ENCODE measurements around the gene HPS1. TPM values are rescaled to one million over a fixed set of nuclear protein-coding genes. Genes with fewer than 3 reads are reported as not detected.

The HPS1 gene
- total and polyA plus RNA-seq, 2 of the 8 experiments (the other 6 are each of a cell fraction or from before 2014, with no cell fraction given) = 38.7 to 61.7 TPM

DNA sequence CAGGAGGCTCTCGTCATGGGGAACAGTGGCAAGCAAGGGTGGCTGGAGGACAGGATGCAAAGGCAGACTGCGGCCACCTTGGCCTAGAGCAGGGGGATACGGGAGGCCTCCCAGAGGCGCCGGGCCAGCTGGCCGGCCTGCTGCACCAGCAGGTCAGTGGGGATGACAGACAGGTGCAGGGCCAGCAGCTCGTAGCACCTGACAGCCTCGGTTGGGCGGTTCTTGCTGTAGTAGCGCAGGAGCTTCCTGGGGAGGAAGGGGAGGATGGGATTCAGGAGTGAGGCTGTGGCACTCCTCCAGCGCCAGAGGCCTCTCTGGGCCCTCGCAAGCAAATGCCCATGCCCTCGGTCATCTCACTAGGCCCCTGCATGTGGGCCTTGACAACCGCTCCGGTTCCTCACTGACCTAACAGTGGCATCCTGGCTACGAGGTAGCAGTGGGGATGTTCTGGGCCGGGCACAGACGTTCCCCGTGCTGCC lies 29.2 kb downstream of the HPS1 start:
- H3K79me1 ChIP-seq (ENCODE audit: low read depth, low read length) = no peaks in the 10 kb centered on the region
- CTCF ChIA-PET (ENCODE audit: partially characterized antibody) = interaction anchor here (1.4 to 6.9 kb wide), 2 partner anchors 8 to 16 kb away, joined by 4 to 69 read pairs; no protein-coding TSS in a partner anchor
- TF ChIP-seq MAFK (IDR thresholded peaks at IDR 0.05; ENCODE audit: low read depth, low read length) = no peak
- no peak for TF ChIP-seq CTBP2 (IDR thresholded peaks at IDR 0.05; ENCODE audit: borderline replicate concordance, insufficient read depth, insufficient read length, low read length)
- TF ChIP-seq RFX5 (IDR thresholded peaks at IDR 0.05; ENCODE audit: borderline replicate concordance, low read depth, low read length) = no peak
- no peak for TF ChIP-seq JUN (IDR thresholded peaks at IDR 0.05; ENCODE audit: low read depth, low read length)
- TF ChIP-seq HDAC2 (IDR thresholded peaks at IDR 0.05; ENCODE audit: borderline replicate concordance in 1 of 2, low read depth in 2 of 2, low read length in 2 of 2) = no peak
- TF ChIP-seq FOSL1 (IDR thresholded peaks at IDR 0.05; ENCODE audit: insufficient read depth, low read depth, low read length) = no peak
- no peak for TF ChIP-seq TEAD4 (IDR thresholded peaks at IDR 0.05; ENCODE audit: low read depth, low read length)
- TF ChIP-seq SAP30 (IDR thresholded peaks at IDR 0.05; ENCODE audit: insufficient read depth, insufficient replicate concordance, low read length) = no peak
- TF ChIP-seq GTF2F1 (IDR thresholded peaks at IDR 0.05; ENCODE audit: borderline replicate concordance, low read depth, low read length) = no peak
- TF ChIP-seq CBX8 (IDR thresholded peaks at IDR 0.05; ENCODE audit: borderline replicate concordance, low read depth, low read length) = no peak
- no peak for TF ChIP-seq EP300 (IDR thresholded peaks at IDR 0.05; ENCODE audit: borderline replicate concordance in 1 of 2, low read depth in 2 of 2, low read length in 2 of 2)
- no peak overlapping the region for H4K91ac ChIP-seq (replicated peaks; ENCODE audit: insufficient read length, low read length)
- H2BK120ac ChIP-seq (replicated peaks; ENCODE audit: low read depth, low read length) = no peak overlapping the region
- no peak overlapping the region for H3K4me2 ChIP-seq (ENCODE audit: insufficient read depth in 1 of 2, low read depth in 2 of 2, low read length in 2 of 2)
- H2BK12ac ChIP-seq (ENCODE audit: low read depth, low read length) = no peak overlapping the region
- H3K23me2 ChIP-seq (ENCODE audit: low read depth, low read length) = no peaks in the 10 kb centered on the region; the same call in 1 of the 2 replicates
- H4K5ac ChIP-seq (ENCODE audit: insufficient read length, low read depth, low read length) = no peak overlapping the region
- peaks cover 0 to 10% (median 3%) of the 10 kb centered on the region in 4 experiments; a peak in 6 of 7 replicates for H3K4me1 ChIP-seq (replicated peaks in 1 of 4; ENCODE audit: control insufficient read depth in 3 of 4, insufficient read depth in 4 of 4, low read length in 3 of 4)
- peaks cover 0 to under 1% of the 10 kb centered on the region in 2 experiments for H4K20me1 ChIP-seq (replicated peaks in 1 of 2; ENCODE audit: control insufficient read depth in 1 of 2, insufficient read depth in 2 of 2, low read length in 2 of 2)
- H3K9me3 ChIP-seq (ENCODE audit: insufficient read depth in 2 of 2, low read depth in 1 of 2, low read length in 1 of 2) = no peaks in the 10 kb centered on the region
- H2BK20ac ChIP-seq (ENCODE audit: low read length) = no peak overlapping the region
- FAIRE-seq (no peak), DNase-seq (ENCODE audit: low read depth in 1 of 2, low spot score in 2 of 2) (no peak)
- POLR2A ChIA-PET (ENCODE audit: partially characterized antibody) = no interaction called here
- H3K14ac ChIP-seq (ENCODE audit: insufficient read length) = no peak overlapping the region
- H3K18ac ChIP-seq (ENCODE audit: extremely low read depth, low read length) = no peak overlapping the region
- no peak overlapping the region for H3K9ac ChIP-seq (replicated peaks in 1 of 4; ENCODE audit: extremely low read depth in 1 of 4, low read depth in 3 of 4, low read length in 3 of 4)
- no peak overlapping the region; the same call in 1 of the 2 replicates for H2BK5ac ChIP-seq (ENCODE audit: low read depth, low read length)
- H3K79me2 ChIP-seq (ENCODE audit: control insufficient read depth in 1 of 2, insufficient read depth in 2 of 2, low read length in 2 of 2) = no peaks in the 10 kb centered on the region
- no peak overlapping the region for H2AK5ac ChIP-seq (ENCODE audit: low read depth, low read length)
- H3K4me3 ChIP-seq (ENCODE audit: extremely low read depth in 1 of 4, insufficient read depth in 2 of 4, low read depth in 3 of 4, low read length in 4 of 4) = no peak overlapping the region
- H3K27me3 ChIP-seq (replicated peaks in 1 of 4; ENCODE audit: control insufficient read depth in 3 of 4, extremely low read depth in 1 of 4, insufficient read depth in 3 of 4, low read length in 3 of 4) = no peaks in the 10 kb centered on the region
- no peak overlapping the region for H3K4ac ChIP-seq (replicated peaks; ENCODE audit: insufficient read length, low read depth, low read length)
- no peak overlapping the region for H3K56ac ChIP-seq (replicated peaks; ENCODE audit: insufficient read length, low read depth, low read length)
- H2AFZ ChIP-seq (ENCODE audit: low read length) = no peak overlapping the region
- no peak overlapping the region for H3K23ac ChIP-seq (ENCODE audit: insufficient read length)
- no peak overlapping the region for H2BK15ac ChIP-seq (ENCODE audit: low read length)
- H3K36me3 ChIP-seq (ENCODE audit: control insufficient read depth in 2 of 4, insufficient read depth in 4 of 4, low read length in 3 of 4) = peaks cover 0 to 6% (median 2%) of the 10 kb centered on the region in 4 experiments; a peak in 4 of 8 replicates
- H4K8ac ChIP-seq (ENCODE audit: extremely low read depth, insufficient read depth, low read length) = no peak overlapping the region
- H3K27ac ChIP-seq (ENCODE audit: low read depth, low read length) = no peak overlapping the region
- 88% methylated on average over 19 of the region's 19 CpGs; no CpG with 5 or more reads in 1 of the 2 experiments for WGBS, 2 experiments (ENCODE audit: extremely low coverage in 1 of 2, insufficient coverage in 1 of 2, insufficient read length in 1 of 2, insufficient replicate concordance in 2 of 2, low coverage in 1 of 2, low lambda C conversion rate in 2 of 2, missing lambda C conversion rate in 1 of 2)

All from H1 (cell line).